ENCODE results near the gene KIF26B.

KIF26B gene

DNA sequence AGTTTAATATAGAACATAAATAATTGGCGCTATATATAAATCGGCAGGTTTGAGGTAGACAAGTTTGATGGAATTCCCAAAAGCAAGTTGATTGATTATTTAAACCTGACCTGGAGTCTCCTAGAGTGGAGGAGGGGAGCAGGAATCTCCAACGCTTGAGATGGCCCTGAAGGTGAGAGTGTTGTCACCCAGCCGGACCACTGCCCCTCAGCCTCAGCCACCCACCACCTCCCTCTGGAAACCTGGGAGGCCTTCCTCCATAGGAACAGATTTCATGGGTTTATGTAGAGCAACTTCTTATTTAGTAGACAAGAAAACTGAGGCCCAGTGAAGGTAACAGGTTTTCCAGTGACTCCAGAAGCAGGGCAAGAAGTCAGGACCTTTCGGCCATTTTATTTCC, 389.5 kb downstream of the KIF26B start:
- no peak for DNase-seq
- Histone ChIP-seq H3K9me3 (ENCODE audit: severe bottlenecking) (no peaks in the 10 kb centered on the region), H3K36me3 (no peaks in the 10 kb centered on the region), H3K4me3 (ENCODE audit: low read depth, low read length) (no peak overlapping the region), H3K27ac (no peak overlapping the region), H3K27me3 (ENCODE audit: insufficient read depth, low read depth, severe bottlenecking) (peaks cover 10% of the 10 kb centered on the region)
- no peak for TF ChIP-seq CTCF (IDR thresholded peaks at IDR 0.05; ENCODE audit: low read depth, low read length)

GRCh38 chr1:245546875-245547274, 392.1 kb downstream of the KIF26B start:
- no peak overlapping the region for H3K4me3 ChIP-seq (ENCODE audit: low read depth, low read length)
- peaks cover 24% of the 10 kb centered on the region for H3K27me3 ChIP-seq (ENCODE audit: insufficient read depth, low read depth, severe bottlenecking)
- peaks cover 3% of the 10 kb centered on the region for H3K9me3 ChIP-seq (ENCODE audit: severe bottlenecking)
- no peaks in the 10 kb centered on the region for H3K36me3 ChIP-seq
- no peak for TF ChIP-seq CTCF (IDR thresholded peaks at IDR 0.05; ENCODE audit: low read depth, low read length)
- DNase-seq = no peak
- no peak overlapping the region for H3K27ac ChIP-seq

DNA sequence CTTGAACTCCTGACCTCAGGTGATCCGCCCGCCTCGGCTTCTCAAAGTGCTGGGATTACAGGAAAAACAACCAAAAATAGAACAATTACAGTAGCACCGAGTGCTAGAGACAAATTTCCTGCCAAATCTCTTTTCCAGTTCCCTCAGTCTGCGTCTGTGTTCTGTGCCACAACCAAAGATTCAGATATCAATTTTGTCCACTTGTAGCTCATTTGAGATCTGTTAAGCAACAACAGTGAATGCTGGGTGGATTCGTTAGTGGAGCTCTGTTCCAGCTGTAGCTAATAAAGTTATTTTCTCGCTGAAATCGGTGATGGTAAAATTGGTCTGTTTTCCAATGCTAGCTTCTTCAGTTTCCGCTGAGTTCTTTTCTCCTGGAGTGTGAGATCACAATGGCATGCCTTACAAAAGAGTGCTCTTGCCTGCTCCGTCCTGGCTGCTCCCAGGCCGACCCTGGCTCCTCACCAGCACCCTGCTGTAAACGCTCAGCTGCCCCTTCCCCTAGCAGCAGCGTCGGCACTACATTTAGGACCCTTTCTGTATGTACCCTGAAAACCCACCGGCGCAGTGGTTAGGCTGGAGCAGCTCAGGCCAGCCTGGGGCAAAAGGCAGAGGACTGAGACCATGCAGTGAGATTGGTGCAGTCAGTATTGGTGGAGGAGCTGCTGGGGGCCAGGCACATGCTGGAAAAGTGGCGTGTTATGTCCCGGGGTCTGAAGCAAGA, 395.4 kb downstream of the KIF26B start:
- H3K4me3 ChIP-seq (ENCODE audit: low read depth, low read length) = no peak overlapping the region
- no peak overlapping the region for H3K27ac ChIP-seq
- peaks cover 3% of the 10 kb centered on the region for H3K9me3 ChIP-seq (ENCODE audit: severe bottlenecking)
- DNase-seq = no peak
- no peaks in the 10 kb centered on the region for H3K36me3 ChIP-seq
- TF ChIP-seq CTCF (IDR thresholded peaks at IDR 0.05; ENCODE audit: low read depth, low read length) = no peak
- peaks cover 30% of the 10 kb centered on the region for H3K27me3 ChIP-seq (ENCODE audit: insufficient read depth, low read depth, severe bottlenecking)

DNA sequence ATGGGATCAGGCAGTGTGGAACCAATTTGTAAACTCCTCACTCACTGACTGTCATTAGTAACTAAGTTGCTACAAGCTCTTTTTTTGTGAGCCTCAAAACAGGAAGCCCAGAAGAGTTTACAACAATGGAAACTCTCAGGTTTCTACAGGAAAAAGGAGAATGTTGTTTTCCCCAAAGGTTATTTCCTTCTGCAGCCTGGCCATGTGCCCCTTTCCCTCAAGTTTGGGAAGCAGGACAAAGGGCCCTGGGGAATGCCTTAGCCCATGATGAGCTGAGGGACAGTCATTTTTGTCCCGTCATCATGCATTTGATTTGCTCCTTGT, 395.9 kb downstream of the KIF26B start:
- Histone ChIP-seq H3K36me3 (no peaks in the 10 kb centered on the region), H3K9me3 (ENCODE audit: severe bottlenecking) (peaks cover 3% of the 10 kb centered on the region), H3K4me3 (ENCODE audit: low read depth, low read length) (no peak overlapping the region), H3K27ac (no peak overlapping the region), H3K27me3 (ENCODE audit: insufficient read depth, low read depth, severe bottlenecking) (peaks cover 35% of the 10 kb centered on the region)
- DNase-seq = no peak
- TF ChIP-seq CTCF (IDR thresholded peaks at IDR 0.05; ENCODE audit: low read depth, low read length) = no peak

DNA sequence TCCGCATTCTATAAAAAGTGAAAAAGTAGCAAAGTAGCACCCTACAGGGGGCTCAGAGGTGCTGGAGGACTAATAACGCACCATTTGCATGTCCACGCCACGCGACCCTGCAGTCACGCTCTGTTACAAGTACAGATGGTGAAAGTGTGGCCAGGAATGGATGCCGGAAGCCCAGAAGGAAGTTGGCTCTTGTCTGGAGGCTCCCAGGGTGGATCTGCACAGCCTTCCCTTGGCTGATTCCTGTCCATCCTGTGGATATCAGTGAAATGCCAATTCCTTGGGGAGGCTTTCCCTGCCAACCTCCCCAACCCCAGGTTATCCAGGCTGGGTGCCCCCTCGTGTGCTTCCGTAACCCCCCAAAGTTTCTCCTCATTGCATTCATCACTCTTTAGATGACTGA, 396.8 kb downstream of the KIF26B start:
- no peak for DNase-seq
- Histone ChIP-seq H3K27me3 (ENCODE audit: insufficient read depth, low read depth, severe bottlenecking) (peaks cover 35% of the 10 kb centered on the region), H3K9me3 (ENCODE audit: severe bottlenecking) (peaks cover 3% of the 10 kb centered on the region), H3K4me3 (ENCODE audit: low read depth, low read length) (no peak overlapping the region), H3K36me3 (no peaks in the 10 kb centered on the region), H3K27ac (no peak overlapping the region)
- no peak for TF ChIP-seq CTCF (IDR thresholded peaks at IDR 0.05; ENCODE audit: low read depth, low read length)

DNA sequence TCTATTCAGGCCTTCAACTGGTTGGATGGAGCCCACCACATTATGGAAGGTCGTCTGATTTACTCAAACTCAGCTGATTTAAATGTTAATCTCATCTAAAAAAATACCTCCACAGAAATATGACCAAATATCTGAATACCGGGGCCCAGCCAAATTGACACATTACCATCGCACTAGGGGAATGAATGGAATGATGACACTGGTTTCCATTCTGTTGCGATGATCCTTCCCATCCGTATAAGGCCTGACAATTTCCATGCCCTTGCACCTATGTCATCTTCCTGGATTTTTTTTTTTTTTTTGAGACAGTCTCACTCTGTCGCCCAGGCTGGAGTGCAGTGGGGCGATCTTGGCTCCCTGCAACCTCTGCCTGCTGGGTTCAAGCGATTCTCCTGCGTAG, 397.5 kb downstream of the KIF26B start:
- H3K27ac ChIP-seq = no peak overlapping the region
- H3K36me3 ChIP-seq = no peaks in the 10 kb centered on the region
- no peak for DNase-seq
- H3K9me3 ChIP-seq (ENCODE audit: severe bottlenecking) = peaks cover 3% of the 10 kb centered on the region
- no peak overlapping the region for H3K4me3 ChIP-seq (ENCODE audit: low read depth, low read length)
- no peak for TF ChIP-seq CTCF (IDR thresholded peaks at IDR 0.05; ENCODE audit: low read depth, low read length)
- peaks cover 35% of the 10 kb centered on the region for H3K27me3 ChIP-seq (ENCODE audit: insufficient read depth, low read depth, severe bottlenecking)

All from WERI-Rb-1 (cell line).